ENCODE data around the gene HPCAL1. TPM values are rescaled to one million over a fixed set of nuclear protein-coding genes. Genes with fewer than 3 reads are reported as not detected.

The HPCAL1 gene
- 10 to 100 TPM; 34.5 to 54.2 (median 41.3) TPM for total RNA-seq

- Histone ChIP-seq H3K9me3 (no peaks in the 10 kb centered on the region), H3K27me3 (no peaks in the 10 kb centered on the region), H3K27ac (replicated peaks in 1 of 4) (peak within 1 kb of the TSS; percentile 73 to 87 (median 83)), H3K4me1 (peaks cover 33 to 53% (median 48%) of the 10 kb centered on the region in 4 donors), H3K4me3 (peak within 1 kb of the TSS; percentile 76 to 98 (median 92)), H3K36me3 (no peaks in the 10 kb centered on the region)
- intact Hi-C loops (cut with DNase I): loop anchor here (5.0 kb wide), 2 partner anchors 105 to 180 kb away; partner anchors contain the start of gene RRM2
- no peak for DNase-seq (ENCODE audit: extremely low spot score)
- WGBS: 0% methylated on average over 21 of the region's 87 CpGs
- no peak for TF ChIP-seq EP300 (IDR thresholded peaks at IDR 0.05)
- peak; percentile 50 to 69 (median 57) for TF ChIP-seq CTCF (IDR thresholded peaks at IDR 0.05)
- TF ChIP-seq POLR2AphosphoS5 (IDR thresholded peaks at IDR 0.05): peak; percentile 78 to 92
- TF ChIP-seq POLR2A (IDR thresholded peaks at IDR 0.05; ENCODE audit: low read depth): peak; percentile 85
Observed at GRCh38 chr2:10302479-10303180, at the start of gene HPCAL1. Gene HPCAL1 (plus strand): TSS chr2:10302904. CDS start chr2:10419758, 116,854 bp downstream.

GRCh38 chr2:10253596-10254372 is 48.9 kb upstream of the HPCAL1 start:
- H3K36me3 ChIP-seq: no peaks in the 10 kb centered on the region
- 91% methylated on average over 18 of the region's 18 CpGs for WGBS
- peaks cover 0 to 19% (median 9%) of the 10 kb centered on the region in 4 donors for H3K9me3 ChIP-seq
- H3K4me3 ChIP-seq: no peak overlapping the region
- DNase-seq (ENCODE audit: extremely low spot score): no peak
- intact Hi-C loops (cut with DNase I): no loop called here
- no peaks in the 10 kb centered on the region for H3K4me1 ChIP-seq
- no peak for TF ChIP-seq POLR2AphosphoS5 (IDR thresholded peaks at IDR 0.05)
- no peak for TF ChIP-seq POLR2A (IDR thresholded peaks at IDR 0.05; ENCODE audit: low read depth)
- no peak for TF ChIP-seq EP300 (IDR thresholded peaks at IDR 0.05)
- no peak for TF ChIP-seq CTCF (IDR thresholded peaks at IDR 0.05)
- no peaks in the 10 kb centered on the region for H3K27me3 ChIP-seq
- no peak overlapping the region for H3K27ac ChIP-seq (replicated peaks in 1 of 4)

DNA sequence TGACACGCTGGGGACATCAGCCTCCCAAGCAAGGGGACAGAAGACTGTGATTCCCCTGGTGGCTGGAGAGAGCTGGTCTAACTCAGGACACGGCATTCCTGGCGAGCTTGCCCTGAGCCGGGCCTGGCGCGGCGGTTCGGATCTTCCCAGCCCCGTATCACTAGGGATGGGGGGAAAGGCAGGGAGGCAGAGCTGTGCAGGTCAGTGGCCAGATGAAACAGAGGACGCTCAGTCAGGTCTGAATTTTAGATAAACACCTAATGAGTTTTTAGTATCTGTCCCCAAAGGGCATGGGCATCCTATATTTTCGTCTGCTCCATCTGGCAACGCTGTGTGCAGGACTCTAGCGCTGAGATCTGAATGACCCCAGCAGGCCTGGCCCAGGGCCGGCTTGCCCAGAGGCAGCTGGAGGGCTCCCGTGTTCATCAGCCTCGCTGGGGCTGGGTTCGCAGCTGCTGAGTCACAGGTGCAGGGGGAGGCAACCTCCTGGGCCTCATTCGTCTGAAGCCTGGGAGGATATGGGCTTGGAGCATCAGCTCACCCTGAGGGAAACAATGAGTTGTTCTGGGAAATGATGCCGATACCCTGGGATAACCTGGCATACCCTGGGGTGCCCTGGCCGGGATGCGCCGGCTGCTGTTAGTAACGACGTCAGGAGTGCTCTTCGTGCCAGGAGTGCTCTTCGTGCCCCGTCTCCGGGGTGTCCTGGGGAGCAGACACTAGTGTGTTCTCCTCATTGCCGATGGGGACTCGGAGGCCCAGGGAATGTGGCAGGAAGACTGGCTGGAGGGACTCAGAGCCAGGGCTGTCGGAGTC is 48.1 kb upstream of the HPCAL1 start:
- intact Hi-C loops (cut with DNase I): no loop called here
- Histone ChIP-seq H3K27ac (replicated peaks in 1 of 4) (no peak overlapping the region), H3K4me1 (no peaks in the 10 kb centered on the region), H3K36me3 (no peaks in the 10 kb centered on the region), H3K9me3 (peaks cover 0 to 11% (median 6%) of the 10 kb centered on the region in 4 donors), H3K27me3 (no peaks in the 10 kb centered on the region), H3K4me3 (no peak overlapping the region)
- 83% methylated on average over 1 of the region's 31 CpGs for WGBS
- no peak for DNase-seq (ENCODE audit: extremely low spot score)
- TF ChIP-seq POLR2A (IDR thresholded peaks at IDR 0.05; ENCODE audit: low read depth) (no peak), CTCF (IDR thresholded peaks at IDR 0.05) (no peak), POLR2AphosphoS5 (IDR thresholded peaks at IDR 0.05) (no peak), EP300 (IDR thresholded peaks at IDR 0.05) (no peak)

DNA sequence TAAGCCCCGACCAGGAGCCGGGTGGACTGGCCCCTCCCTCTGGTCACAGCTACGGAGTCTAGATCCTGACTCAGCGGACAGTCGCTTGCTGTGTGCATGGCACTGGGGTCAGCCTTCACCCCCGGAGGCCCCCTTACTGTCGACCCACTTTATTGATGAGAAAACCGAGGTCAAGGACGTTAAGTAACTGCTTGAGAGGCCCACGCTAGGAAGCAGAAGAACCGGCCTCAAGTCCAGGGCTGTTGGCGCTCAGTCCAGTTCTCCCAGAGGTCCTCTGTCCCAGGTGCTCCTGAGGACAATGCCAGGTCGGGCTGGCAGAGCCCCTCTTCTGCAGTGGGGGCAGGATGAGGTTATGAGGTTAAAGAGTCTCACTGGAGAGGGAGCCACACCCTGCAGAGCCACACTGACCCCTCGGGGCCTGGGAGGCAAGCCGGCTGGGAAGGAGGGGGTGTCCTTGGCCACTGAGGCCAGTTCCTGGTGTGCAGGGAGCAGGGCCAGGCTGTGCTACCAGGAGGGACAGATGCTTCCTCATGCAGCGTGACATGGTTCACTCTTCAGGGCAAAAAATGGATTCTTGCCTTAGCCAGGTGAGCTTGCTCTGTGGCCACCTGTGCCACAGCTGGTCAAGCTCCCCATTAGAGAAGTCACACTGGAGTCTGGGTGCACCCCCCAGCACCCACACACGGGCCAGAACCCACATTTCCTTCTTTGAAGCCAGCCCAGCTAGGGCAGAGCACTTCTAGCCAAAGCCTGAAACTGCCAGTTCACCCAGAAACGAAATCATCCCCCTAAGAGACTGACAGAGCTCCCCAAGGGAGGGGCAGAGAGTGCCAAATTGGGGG is 47.3 kb upstream of the HPCAL1 start:
- Histone ChIP-seq H3K4me3 (no peak overlapping the region), H3K27me3 (no peaks in the 10 kb centered on the region), H3K36me3 (no peaks in the 10 kb centered on the region), H3K4me1 (no peaks in the 10 kb centered on the region), H3K27ac (replicated peaks in 1 of 4) (no peak overlapping the region), H3K9me3 (peaks cover 0 to 5% (median 0%) of the 10 kb centered on the region in 4 donors)
- intact Hi-C loops (cut with DNase I): no loop called here
- TF ChIP-seq CTCF (IDR thresholded peaks at IDR 0.05): no peak
- TF ChIP-seq EP300 (IDR thresholded peaks at IDR 0.05): no peak
- TF ChIP-seq POLR2AphosphoS5 (IDR thresholded peaks at IDR 0.05): no peak
- no peak for TF ChIP-seq POLR2A (IDR thresholded peaks at IDR 0.05; ENCODE audit: low read depth)
- no peak for DNase-seq (ENCODE audit: extremely low spot score)
- WGBS: 63% methylated on average over 5 of the region's 18 CpGs
